ENCODE data around the gene MYO7B. TPM values are rescaled to one million over a fixed set of nuclear protein-coding genes. Genes with fewer than 3 reads are reported as not detected.
"Not testable (repeated sequence)": the region's sequence is repeated elsewhere in the genome, so short reads cannot be mapped to it uniquely, and the experiment has no call there.

MYO7B gene
- total RNA-seq, 1 donor from 2014 or later = 0.44 TPM

DNA sequence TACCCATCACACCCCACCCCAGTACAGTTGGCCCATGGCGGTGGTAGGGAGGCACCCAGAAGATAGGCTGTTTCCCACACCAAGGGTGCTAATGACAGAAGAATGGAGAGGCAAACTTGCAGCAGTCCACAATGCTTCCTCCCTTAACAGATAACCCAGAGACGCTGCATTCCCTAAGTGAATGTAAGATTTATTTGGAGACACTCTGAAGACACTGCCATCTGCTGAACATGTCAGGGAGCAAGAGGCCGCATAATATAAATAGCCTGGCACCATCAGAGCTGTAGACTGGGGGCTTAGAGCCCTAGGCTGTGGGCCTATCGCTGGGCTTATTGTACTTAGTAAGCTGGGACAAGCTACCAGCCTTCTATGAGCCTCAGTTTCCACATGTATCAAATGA, 7.0 kb upstream of the MYO7B start:
- TF ChIP-seq, protein P1, sequence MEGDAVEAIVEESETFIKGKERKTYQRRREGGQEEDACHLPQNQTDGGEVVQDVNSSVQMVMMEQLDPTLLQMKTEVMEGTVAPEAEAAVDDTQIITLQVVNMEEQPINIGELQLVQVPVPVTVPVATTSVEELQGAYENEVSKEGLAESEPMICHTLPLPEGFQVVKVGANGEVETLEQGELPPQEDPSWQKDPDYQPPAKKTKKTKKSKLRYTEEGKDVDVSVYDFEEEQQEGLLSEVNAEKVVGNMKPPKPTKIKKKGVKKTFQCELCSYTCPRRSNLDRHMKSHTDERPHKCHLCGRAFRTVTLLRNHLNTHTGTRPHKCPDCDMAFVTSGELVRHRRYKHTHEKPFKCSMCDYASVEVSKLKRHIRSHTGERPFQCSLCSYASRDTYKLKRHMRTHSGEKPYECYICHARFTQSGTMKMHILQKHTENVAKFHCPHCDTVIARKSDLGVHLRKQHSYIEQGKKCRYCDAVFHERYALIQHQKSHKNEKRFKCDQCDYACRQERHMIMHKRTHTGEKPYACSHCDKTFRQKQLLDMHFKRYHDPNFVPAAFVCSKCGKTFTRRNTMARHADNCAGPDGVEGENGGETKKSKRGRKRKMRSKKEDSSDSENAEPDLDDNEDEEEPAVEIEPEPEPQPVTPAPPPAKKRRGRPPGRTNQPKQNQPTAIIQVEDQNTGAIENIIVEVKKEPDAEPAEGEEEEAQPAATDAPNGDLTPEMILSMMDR (IDR thresholded peaks at IDR 0.05; ENCODE audit: borderline replicate concordance) = no peak
- Histone ChIP-seq H3K9me3 (replicated peaks) (no peaks in the 10 kb centered on the region), H3K4me1 (peaks cover 36% of the 10 kb centered on the region), H3K4me3 (no peak overlapping the region), H3K36me3 (peaks cover 4% of the 10 kb centered on the region), H3K27ac (replicated peaks) (no peak overlapping the region), H3K27me3 (ENCODE audit: low read depth) (no peaks in the 10 kb centered on the region)
- intact Hi-C loops (cut with micrococcal nuclease) = no loop called here
- DNase-seq = no peak

DNA sequence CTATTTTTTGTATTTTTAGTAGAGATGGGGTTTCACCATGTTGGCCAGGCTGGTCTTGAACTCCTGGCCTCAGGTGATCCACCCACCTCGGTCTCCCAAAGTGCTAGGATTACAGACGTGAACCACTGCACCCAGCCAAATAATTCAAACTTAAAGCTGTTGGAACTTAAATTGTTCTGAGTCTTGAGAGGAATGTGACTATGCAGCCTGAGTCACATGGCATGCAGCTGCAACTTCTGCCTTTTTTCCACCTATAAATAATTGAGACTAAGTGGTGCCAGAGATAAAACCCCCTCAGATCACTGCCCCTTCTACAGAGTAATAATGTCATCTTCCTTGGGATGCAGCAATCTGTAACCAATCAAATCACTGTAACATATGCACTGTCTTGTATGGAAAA, 6.1 kb upstream of the MYO7B start:
- H3K4me3 ChIP-seq; H3K36me3 ChIP-seq; DNase-seq; H3K27me3 ChIP-seq (ENCODE audit: low read depth); H3K27ac ChIP-seq (replicated peaks); intact Hi-C loops (cut with micrococcal nuclease); H3K9me3 ChIP-seq (replicated peaks): not testable (repeated sequence)
- peaks cover 26% of the 10 kb centered on the region for H3K4me1 ChIP-seq

DNA sequence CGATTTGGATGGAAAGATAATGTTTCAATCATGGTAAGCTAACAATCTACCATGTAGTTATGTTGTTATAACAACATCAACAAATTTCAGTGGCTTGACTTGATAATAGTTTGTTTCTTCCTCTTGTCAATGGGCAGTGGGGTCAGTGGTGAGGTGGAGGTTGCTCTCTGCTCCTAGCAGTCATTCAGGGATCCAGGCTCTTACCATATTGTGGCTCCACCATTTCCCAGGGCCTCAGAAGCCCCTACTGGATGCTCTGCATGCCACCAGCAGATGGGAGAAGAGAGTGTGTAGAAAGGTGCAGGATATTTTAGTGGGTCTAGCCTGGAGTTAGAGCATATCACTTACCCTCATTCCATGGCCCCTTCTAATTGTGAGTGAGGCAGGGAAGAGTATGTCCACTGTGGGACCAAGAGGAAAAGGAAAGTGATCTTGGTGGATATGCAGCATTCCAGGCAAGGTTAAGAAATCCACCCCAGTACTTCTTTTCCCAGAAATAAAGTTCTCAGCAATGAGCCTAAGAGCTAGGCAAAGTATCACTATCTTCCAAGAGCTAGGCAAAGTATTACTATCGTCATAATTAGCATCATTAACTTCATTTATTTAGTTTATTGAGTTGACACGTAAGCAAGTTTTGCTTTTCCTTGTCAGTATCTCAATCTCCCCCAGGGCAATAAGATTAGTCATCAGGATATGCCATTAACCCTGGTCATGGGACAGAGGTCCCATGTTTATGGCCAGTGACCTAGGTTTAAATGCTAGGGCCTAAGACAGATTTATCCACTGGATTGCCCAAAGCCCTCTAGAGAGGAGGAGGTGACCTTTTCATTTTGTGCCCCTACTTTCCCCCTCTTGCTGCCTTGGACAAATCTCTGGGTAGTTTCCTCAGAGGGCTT, 5.0 kb upstream of the MYO7B start:
- no peak for DNase-seq
- Histone ChIP-seq H3K36me3 (no peaks in the 10 kb centered on the region), H3K4me3 (no peak overlapping the region), H3K27me3 (ENCODE audit: low read depth) (peaks cover 8% of the 10 kb centered on the region), H3K27ac (replicated peaks) (no peak overlapping the region), H3K9me3 (replicated peaks) (no peaks in the 10 kb centered on the region), H3K4me1 (peaks cover 15% of the 10 kb centered on the region)
- intact Hi-C loops (cut with micrococcal nuclease) = no loop called here
- TF ChIP-seq, protein P1 (IDR thresholded peaks at IDR 0.05; ENCODE audit: borderline replicate concordance) = no peak

DNA sequence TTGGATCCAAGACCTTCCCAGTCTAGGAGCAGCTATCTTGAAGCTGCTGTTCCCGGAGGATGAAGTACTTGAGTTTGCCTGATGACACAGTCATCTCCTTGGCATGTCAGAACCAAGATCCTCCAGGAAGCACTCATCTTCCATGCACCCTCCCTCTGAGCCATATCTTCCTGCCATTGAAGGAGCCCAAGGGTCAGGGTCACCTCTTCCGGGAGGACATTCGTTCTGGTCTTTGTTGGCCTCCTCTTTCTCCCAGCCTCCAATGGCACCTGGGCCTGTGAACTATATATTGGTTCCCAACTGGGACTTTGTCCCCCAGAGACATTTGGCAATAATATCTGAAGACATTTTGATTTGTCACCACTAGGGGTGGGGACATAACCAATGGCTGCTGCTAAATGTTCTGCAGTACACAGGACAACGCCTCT, 4.2 kb upstream of the MYO7B start:
- Histone ChIP-seq H3K4me1 (peaks cover 8% of the 10 kb centered on the region), H3K36me3 (no peaks in the 10 kb centered on the region), H3K9me3 (replicated peaks) (no peaks in the 10 kb centered on the region), H3K4me3 (no peak overlapping the region), H3K27me3 (ENCODE audit: low read depth) (peaks cover 14% of the 10 kb centered on the region), H3K27ac (replicated peaks) (no peak overlapping the region)
- intact Hi-C loops (cut with micrococcal nuclease) = no loop called here
- TF ChIP-seq, protein P1 (IDR thresholded peaks at IDR 0.05; ENCODE audit: borderline replicate concordance) = no peak
- DNase-seq = no peak

DNA sequence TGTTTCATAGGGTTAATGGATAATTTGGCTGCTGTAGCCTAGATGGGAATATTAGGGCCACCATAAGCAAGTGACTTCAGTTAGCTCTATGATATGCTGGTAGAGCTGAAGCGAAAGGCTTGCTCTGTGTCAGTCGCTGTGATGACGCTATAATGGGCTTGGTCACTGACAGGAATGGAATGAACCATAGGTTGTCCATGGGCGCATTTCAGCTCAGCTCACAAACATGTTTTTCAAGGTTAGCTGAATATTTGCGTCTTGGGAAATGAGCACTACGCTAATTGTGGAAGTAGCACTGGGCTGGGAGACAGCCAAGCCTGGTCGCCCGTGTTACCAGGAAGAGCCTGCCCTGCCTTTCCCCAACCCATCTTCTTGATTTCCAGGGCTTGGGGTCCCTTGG, 3.2 kb upstream of the MYO7B start:
- Histone ChIP-seq H3K4me1 (peaks cover 3% of the 10 kb centered on the region), H3K4me3 (no peak overlapping the region), H3K36me3 (no peaks in the 10 kb centered on the region), H3K27ac (replicated peaks) (no peak overlapping the region), H3K27me3 (ENCODE audit: low read depth) (peaks cover 14% of the 10 kb centered on the region), H3K9me3 (replicated peaks) (no peaks in the 10 kb centered on the region)
- no peak for DNase-seq
- intact Hi-C loops (cut with micrococcal nuclease) = no loop called here
- TF ChIP-seq, protein P1 (IDR thresholded peaks at IDR 0.05; ENCODE audit: borderline replicate concordance) = no peak

DNA sequence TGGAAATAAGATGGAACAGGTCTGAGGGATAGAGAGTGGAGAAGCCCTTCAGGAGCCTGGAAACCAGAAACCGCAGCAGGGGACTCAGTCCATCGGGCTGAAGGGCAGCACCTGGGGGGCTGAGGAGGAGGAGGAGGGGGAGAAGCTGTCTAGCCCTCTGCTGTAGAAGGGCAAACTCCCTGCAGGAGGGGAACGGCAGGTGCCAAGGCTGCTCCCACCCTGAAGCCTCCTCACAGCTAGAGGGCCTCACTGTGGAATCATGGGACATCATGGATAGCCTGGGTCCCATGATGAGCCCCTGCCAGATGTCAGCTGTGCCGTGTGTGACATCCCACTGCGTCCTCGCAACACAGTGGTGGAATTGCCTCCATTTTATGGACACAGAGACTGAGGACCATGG, 435 bp downstream of the MYO7B start:
- intact Hi-C loops (cut with micrococcal nuclease) = no loop called here
- Histone ChIP-seq H3K4me3 (no peak overlapping the region), H3K36me3 (no peaks in the 10 kb centered on the region), H3K4me1 (no peaks in the 10 kb centered on the region), H3K27me3 (ENCODE audit: low read depth) (peaks cover 16% of the 10 kb centered on the region), H3K27ac (replicated peaks) (no peak overlapping the region), H3K9me3 (replicated peaks) (no peaks in the 10 kb centered on the region)
- no peak for DNase-seq
- TF ChIP-seq, protein P1 (IDR thresholded peaks at IDR 0.05; ENCODE audit: borderline replicate concordance) = no peak
